NCI-H1436 treated with DMSO at 0.1 percent for 48 hours (cell line): ENCODE data around the gene RIOK3.

ENCODE experiments used
- DNase-seq: peaks from one replicate; lab custom pipeline; 2025; lab: John Stamatoyannopoulos, UW

The RIOK3 gene

DNA sequence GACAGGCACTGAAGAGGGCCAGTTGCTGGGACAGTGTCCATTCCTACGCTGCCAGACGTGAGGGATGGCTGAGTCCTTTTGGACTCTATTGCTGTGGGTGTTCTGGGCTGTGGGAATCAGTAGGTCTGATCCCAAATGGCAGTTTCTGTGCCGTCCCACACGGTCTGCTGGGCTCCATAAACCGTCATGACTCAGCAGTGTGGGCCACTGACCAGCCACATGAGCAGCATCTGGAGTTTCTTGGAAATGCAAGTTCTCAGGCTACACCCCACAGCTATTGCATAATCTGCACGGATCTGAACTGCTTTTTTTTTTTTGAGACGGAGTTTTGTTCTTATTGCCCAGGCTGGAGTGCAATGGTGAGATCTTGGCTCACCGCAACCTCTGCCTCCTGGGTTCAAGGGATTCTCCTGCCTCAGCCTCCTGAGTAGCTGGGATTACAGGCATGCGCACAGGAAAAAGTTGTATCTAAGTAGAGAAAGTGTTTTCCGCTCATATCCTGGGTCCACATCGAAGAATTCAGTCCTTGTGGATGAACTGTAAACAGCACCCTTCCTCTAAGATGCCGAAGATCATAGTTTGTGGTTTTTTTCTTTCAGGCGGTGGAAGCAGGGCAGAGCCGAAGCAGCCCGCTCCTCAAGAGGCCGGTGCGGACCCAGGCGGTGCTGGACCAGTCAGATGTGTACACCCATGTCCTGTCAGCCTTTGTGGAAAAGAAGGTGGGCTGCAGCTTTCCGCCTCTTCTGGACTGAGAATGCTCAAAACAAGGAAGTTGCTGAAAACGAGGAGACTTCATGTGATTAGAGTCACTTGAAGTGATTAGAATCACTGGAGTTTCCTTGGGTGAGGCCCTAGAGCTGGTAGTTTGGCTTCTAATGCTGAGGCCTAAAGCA lies 75.7 kb downstream of the RIOK3 start:
- no peak for DNase-seq

GRCh38 chr18:23529604-23530003 lies 76.5 kb downstream of the RIOK3 start:
- DNase-seq, result no peak

DNA sequence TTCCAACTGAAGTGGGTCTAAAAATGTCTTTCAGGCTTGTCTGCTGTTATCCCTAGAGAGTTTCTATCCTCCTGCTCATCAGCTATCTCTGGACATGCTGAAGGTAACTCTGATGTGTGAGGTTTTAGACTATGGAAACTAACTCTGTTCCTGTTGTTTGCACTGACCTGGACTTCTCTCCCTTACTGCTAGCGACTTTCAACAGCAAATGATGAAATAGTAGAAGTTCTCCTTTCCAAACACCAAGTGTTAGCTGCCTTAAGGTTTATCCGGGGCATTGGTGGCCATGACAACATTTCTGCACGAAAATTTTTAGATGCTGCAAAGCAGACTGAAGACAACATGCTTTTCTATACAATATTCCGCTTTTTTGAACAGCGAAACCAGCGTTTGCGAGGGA lies 77.1 kb downstream of the RIOK3 start:
- no peak for DNase-seq

GRCh38 chr18:23531912-23532311 lies 78.8 kb downstream of the RIOK3 start:
- DNase-seq, result no peak
